Ovary (tissue), 3 donors: ENCODE results near the gene NEDD4L.

ENCODE experiments used
- EP300 ChIP-seq: sonication (generic); formaldehyde crosslinking; IDR thresholded peaks from one replicate; pipeline ENCODE4 v1.6.1; 2017; ENCODE audit warnings: antibody characterized with exemption
- TF ChIP-seq, protein P1 (sequence below), 3 donors: fragments of 450-650 bp in 2 of 3; fragments of 200-600 bp in 1 of 3; IDR thresholded peaks; one replicate each; pipeline versions ENCODE4 v1.5.1 to v1.8.0; 2016 to 2022; ENCODE audit warnings: antibody characterized with exemption in 3 of 3, mild to moderate bottlenecking in 1 of 3
- donor health status: DM: no; HTN: no; CAD: no.

DNA sequence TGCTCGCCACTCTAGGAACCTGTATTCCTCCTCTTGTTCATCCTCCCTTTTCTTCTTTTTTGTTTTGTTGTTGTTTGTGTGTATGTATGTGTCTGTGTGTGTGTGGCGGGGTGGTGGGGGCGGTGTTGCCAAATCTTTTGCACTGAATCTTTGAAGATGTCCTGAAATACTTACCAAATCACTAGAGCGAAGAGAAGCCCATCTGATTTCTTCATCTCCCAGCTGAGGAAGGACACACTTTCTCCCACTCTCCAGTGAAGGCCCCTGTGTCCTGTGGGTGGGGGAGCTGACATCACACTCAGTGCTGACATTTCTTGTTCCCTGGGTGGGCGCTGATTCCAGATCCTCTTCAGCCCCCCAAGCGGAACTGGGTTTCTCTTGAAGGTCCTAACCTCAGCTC is 74.5 kb downstream of the NEDD4L start:
- TF ChIP-seq, protein P1, sequence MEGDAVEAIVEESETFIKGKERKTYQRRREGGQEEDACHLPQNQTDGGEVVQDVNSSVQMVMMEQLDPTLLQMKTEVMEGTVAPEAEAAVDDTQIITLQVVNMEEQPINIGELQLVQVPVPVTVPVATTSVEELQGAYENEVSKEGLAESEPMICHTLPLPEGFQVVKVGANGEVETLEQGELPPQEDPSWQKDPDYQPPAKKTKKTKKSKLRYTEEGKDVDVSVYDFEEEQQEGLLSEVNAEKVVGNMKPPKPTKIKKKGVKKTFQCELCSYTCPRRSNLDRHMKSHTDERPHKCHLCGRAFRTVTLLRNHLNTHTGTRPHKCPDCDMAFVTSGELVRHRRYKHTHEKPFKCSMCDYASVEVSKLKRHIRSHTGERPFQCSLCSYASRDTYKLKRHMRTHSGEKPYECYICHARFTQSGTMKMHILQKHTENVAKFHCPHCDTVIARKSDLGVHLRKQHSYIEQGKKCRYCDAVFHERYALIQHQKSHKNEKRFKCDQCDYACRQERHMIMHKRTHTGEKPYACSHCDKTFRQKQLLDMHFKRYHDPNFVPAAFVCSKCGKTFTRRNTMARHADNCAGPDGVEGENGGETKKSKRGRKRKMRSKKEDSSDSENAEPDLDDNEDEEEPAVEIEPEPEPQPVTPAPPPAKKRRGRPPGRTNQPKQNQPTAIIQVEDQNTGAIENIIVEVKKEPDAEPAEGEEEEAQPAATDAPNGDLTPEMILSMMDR (IDR thresholded peaks at IDR 0.05), result no peak
- no peak for TF ChIP-seq EP300
